Fibroblast of lung (primary cell): Measurements from ENCODE around the gene C15orf40. TPM values are rescaled to one million over a fixed set of nuclear protein-coding genes. Genes with fewer than 3 reads are reported as not detected.

Experiments used
- DNase-seq, 2 donors: peaks; one replicate each; pipeline versions ENCODE4 v3.0.0 to v3.0.0-alpha.2; 2010; ENCODE audit warnings: low read depth in 2 of 2
- H2AFZ ChIP-seq: 2 replicates; pipeline ENCODE4 v1.5.1; 2012; ENCODE audit warnings: low read length, control low read depth, inconsistent platforms
- H3K27ac ChIP-seq: 2 replicates; pipeline ENCODE4 v1.5.1; 2011; ENCODE audit warnings: low read length, control low read depth; ENCODE audit not compliant: insufficient read depth
- H3K27me3 ChIP-seq: 2 replicates; pipeline ENCODE4 v1.5.1; 2011; ENCODE audit warnings: mild to moderate bottlenecking, low read length; ENCODE audit not compliant: control insufficient read depth, insufficient read depth
- H3K36me3 ChIP-seq: 2 replicates; pipeline ENCODE4 v1.5.1; 2011; ENCODE audit warnings: low read length; ENCODE audit not compliant: control insufficient read depth, insufficient read depth
- H3K4me1 ChIP-seq: 2 replicates; pipeline ENCODE4 v1.5.1; 2011; ENCODE audit warnings: low read length; ENCODE audit not compliant: control insufficient read depth, insufficient read depth; ENCODE audit errors: extremely low read depth
- H3K4me2 ChIP-seq: 2 replicates; pipeline ENCODE4 v1.5.1; 2011; ENCODE audit warnings: low read length, control low read depth; ENCODE audit not compliant: insufficient read depth; ENCODE audit errors: extremely low read depth
- H3K4me3 ChIP-seq, 4 experiments: fragments of 200-600 bp in 1 of 4; sonication (generic) in 1 of 4; replicated peaks in 1 of 4; 2 replicates each; pipeline ENCODE4 v1.5.1; 2011 to 2016; ENCODE audit warnings: low read length in 4 of 4, low read depth in 3 of 4, mild to moderate bottlenecking in 3 of 4, control low read depth in 2 of 4, inconsistent platforms in 1 of 4, mixed read lengths in 1 of 4; ENCODE audit not compliant: insufficient read depth in 1 of 4; ENCODE audit errors: control extremely low read depth in 1 of 4
- H3K79me2 ChIP-seq: 2 replicates; pipeline ENCODE4 v1.5.1; 2012; ENCODE audit warnings: mild to moderate bottlenecking, low read length, inconsistent platforms; ENCODE audit not compliant: control insufficient read depth, insufficient read depth
- H3K9ac ChIP-seq: 2 replicates; pipeline ENCODE4 v1.5.1; 2011; ENCODE audit warnings: mild to moderate bottlenecking, low read length, control low read depth; ENCODE audit not compliant: insufficient read depth
- H3K9me3 ChIP-seq: 2 replicates; pipeline ENCODE4 v1.5.1; 2012; ENCODE audit warnings: low read depth, low read length; ENCODE audit not compliant: control insufficient read depth, insufficient read depth
- H4K20me1 ChIP-seq: 2 replicates; pipeline ENCODE4 v1.5.1; 2011; ENCODE audit warnings: low read length; ENCODE audit not compliant: control insufficient read depth, insufficient read depth; ENCODE audit errors: extremely low read depth
- CTCF ChIP-seq, 2 donors: IDR thresholded peaks in 1 of 2; conservative IDR thresholded peaks in 1 of 2; 1 replicate in 1 of 2; 2 replicates in 1 of 2; pipeline ENCODE4 v1.5.1; 2011 to 2012; ENCODE audit warnings: low read length in 2 of 2, control low read depth in 1 of 2, inconsistent platforms in 1 of 2, low read depth in 1 of 2, mild to moderate bottlenecking in 1 of 2
- EZH2 ChIP-seq: IDR thresholded peaks from 2 replicates; pipeline ENCODE4 v1.5.1; 2012; ENCODE audit warnings: low read length, control low read depth, mild to moderate bottlenecking; ENCODE audit errors: missing control alignments
- polyA minus RNA-seq: library from RNA; depleted of rRNA, polyadenylated mRNA; stranded (reverse); fragments of >200 nt; gene quantifications from 2 replicates; pipeline ENCODE4 v1.2.3, GENCODE V29; 2011; ENCODE audit warnings: low replicate concordance
- polyA plus RNA-seq, 2 donors: library from polyadenylated mRNA; depleted of rRNA in 1 of 2; stranded (reverse) in 1 of 2; unstranded in 1 of 2; fragments of >200 nt; gene quantifications; 2 replicates each; pipeline ENCODE4 v1.2.1, GENCODE V29; 2011 to 2012; ENCODE audit warnings: missing spikeins in 1 of 2
- total RNA-seq: library from RNA; depleted of rRNA; stranded (reverse); fragments of >200 nt; gene quantifications from 2 replicates; pipeline ENCODE4 v1.2.1, GENCODE V29; 2014

C15orf40 gene
- total RNA-seq: 8.0 and 12.6 TPM in 2 replicates
- polyA plus RNA-seq: 20.7 and 20.8 TPM in 2 replicates
- polyA plus RNA-seq (2012): 28.1 and 35.1 TPM in 2 replicates
- polyA minus RNA-seq: 14.0 and 39.5 TPM in 2 replicates

- Histone ChIP-seq H3K4me2 (peak within 1 kb of the TSS; percentile 88), H3K27ac (peak within 1 kb of the TSS; percentile 68), H3K27me3 (no peaks in the 10 kb centered on the region), H3K9me3 (no peaks in the 10 kb centered on the region), H4K20me1 (no peaks in the 10 kb centered on the region), H3K79me2 (peaks cover 15% of the 10 kb centered on the region), H2AFZ (peak within 1 kb of the TSS; percentile 98), H3K4me3 (peak within 1 kb of the TSS; percentile 94 to 100 (median 96)), H3K4me1 (peaks cover 5% of the 10 kb centered on the region), H3K9ac (peak within 1 kb of the TSS; percentile 90), H3K36me3 (peaks cover 3% of the 10 kb centered on the region)
- peak; percentile 34 to 56 for TF ChIP-seq CTCF (conservative IDR thresholded peaks at IDR 0.05 in 1 of 2, IDR thresholded peaks at IDR 0.05 in 1 of 2; ENCODE audit: low read depth in 1 of 2, low read length in 2 of 2)
- TF ChIP-seq EZH2: no peak
- peak; percentile 89 to 91 for DNase-seq
Measured at GRCh38 chr15:83011271-83012075, at the start of gene C15orf40. TSS of gene C15orf40 (minus strand) at chr15:83011639. CDS start at chr15:83011607, 32 bp downstream.

- no peaks in the 10 kb centered on the region for H3K9me3 ChIP-seq
- H3K79me2 ChIP-seq: peaks cover 51% of the 10 kb centered on the region
- H3K4me1 ChIP-seq: peaks cover 2% of the 10 kb centered on the region
- no peak overlapping the region for H3K27ac ChIP-seq
- no peaks in the 10 kb centered on the region for H3K27me3 ChIP-seq
- no peaks in the 10 kb centered on the region for H4K20me1 ChIP-seq
- H3K4me2 ChIP-seq: no peak overlapping the region
- no peak overlapping the region for H3K4me3 ChIP-seq
- no peak overlapping the region for H2AFZ ChIP-seq
- peaks cover 4% of the 10 kb centered on the region for H3K36me3 ChIP-seq
- no peak for TF ChIP-seq EZH2
- TF ChIP-seq CTCF (conservative IDR thresholded peaks at IDR 0.05 in 1 of 2, IDR thresholded peaks at IDR 0.05 in 1 of 2; ENCODE audit: low read depth in 1 of 2, low read length in 2 of 2): no peak
- peak; percentile 38 to 44 for DNase-seq
- no peak overlapping the region for H3K9ac ChIP-seq
Measured at GRCh38 chr15:83057696-83058376, 46.4 kb upstream of the C15orf40 start.

DNA sequence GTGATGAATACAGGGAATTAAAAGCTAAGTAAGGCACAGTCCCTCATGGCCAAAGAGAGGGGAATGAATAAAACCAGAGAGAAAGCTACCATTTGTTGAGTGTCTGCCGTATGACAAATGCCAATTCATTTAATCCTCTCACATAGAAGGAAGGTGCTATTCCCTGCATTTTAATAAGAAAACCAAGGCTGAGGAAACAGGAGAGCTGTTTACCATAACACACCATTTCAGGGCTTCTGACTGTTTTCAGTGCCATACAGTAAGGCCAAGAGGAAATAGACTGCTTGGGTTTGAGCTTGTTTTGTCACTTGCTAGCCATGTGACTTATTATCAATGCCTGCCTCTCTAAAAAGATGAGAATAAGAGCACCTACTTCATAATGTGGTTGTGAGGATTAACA lies 45.6 kb upstream of the C15orf40 start:
- TF ChIP-seq EZH2: no peak
- TF ChIP-seq CTCF (conservative IDR thresholded peaks at IDR 0.05 in 1 of 2, IDR thresholded peaks at IDR 0.05 in 1 of 2; ENCODE audit: low read depth in 1 of 2, low read length in 2 of 2): no peak
- peaks cover 2% of the 10 kb centered on the region for H3K36me3 ChIP-seq
- H3K9ac ChIP-seq: no peak overlapping the region
- H3K79me2 ChIP-seq: peaks cover 42% of the 10 kb centered on the region
- DNase-seq: no peak
- peaks cover 2% of the 10 kb centered on the region for H3K4me1 ChIP-seq
- no peak overlapping the region for H2AFZ ChIP-seq
- no peaks in the 10 kb centered on the region for H3K27me3 ChIP-seq
- no peak overlapping the region for H3K4me2 ChIP-seq
- H4K20me1 ChIP-seq: no peaks in the 10 kb centered on the region
- H3K27ac ChIP-seq: no peak overlapping the region
- no peak overlapping the region for H3K4me3 ChIP-seq
- H3K9me3 ChIP-seq: no peaks in the 10 kb centered on the region
